Stimulated activated CD4-positive, alpha-beta T cell treated with anti-CD3 and anti-CD28 coated beads, Interleukin-4, amount 100 ng/mL, for 1 hour (primary cell): ENCODE results near the gene FYCO1.

ENCODE experiments used
- DNase-seq: peaks from one replicate; pipeline ENCODE4 v3.0.0-alpha.2; 2020

The FYCO1 gene

GRCh38 chr3:45981346-45982074 lies 14.1 kb downstream of the FYCO1 start:
- no peak for DNase-seq

- no peak for DNase-seq
These were observed 14.8 kb downstream of the FYCO1 start for GRCh38 chr3:45980819-45981218.

GRCh38 chr3:45980229-45980813 lies 15.3 kb downstream of the FYCO1 start:
- DNase-seq = no peak

GRCh38 chr3:45979378-45979777 lies 16.2 kb downstream of the FYCO1 start:
- no peak for DNase-seq

GRCh38 chr3:45978006-45978761 lies 17.4 kb downstream of the FYCO1 start:
- peak; percentile 37 for DNase-seq

DNA sequence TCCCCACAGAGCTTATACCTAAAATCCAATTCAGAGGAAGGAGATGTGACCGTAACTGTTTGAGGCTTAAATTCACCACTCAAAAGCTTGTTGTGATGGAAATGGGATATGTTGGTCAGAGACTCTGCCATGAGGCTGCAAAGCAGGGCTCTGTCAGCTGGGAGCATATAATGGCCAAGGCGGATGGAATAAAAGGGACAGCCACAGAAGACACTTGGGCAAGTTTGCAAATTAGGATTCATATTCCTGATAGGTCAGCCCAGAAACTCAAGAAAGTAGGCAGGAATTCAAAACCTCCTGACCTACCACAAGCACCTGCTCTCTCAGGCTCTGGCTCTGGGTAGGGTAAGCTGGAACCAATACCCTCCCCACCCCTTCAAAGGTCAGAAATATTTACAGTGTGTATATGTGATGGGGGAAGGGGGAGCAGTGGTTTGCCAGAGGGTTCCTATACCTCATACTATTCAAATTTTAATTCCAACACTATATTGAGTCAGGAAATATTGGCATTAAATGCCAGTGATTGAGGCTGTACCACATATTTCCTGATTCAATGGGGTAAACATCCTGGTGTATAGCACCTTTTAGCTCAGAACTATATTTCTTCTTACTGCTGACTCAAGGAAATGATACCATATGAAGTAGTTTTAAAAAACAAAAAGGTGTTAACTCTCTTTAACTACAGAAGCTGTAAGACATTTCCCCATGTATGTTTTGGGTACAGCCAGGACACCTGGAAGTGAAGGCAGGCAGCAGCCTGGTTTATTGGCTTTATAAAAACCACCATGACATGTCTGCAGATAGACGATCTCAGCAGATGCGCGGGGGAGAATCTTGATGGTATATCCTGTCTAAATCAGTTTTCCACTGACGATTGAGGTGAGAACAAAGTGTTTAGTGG lies 19.2 kb downstream of the FYCO1 start:
- no peak for DNase-seq

- DNase-seq = no peak
These were observed 19.9 kb downstream of the FYCO1 start for GRCh38 chr3:45975686-45976085.

- no peak for DNase-seq
These were observed 20.9 kb downstream of the FYCO1 start for GRCh38 chr3:45974686-45975085.

DNA sequence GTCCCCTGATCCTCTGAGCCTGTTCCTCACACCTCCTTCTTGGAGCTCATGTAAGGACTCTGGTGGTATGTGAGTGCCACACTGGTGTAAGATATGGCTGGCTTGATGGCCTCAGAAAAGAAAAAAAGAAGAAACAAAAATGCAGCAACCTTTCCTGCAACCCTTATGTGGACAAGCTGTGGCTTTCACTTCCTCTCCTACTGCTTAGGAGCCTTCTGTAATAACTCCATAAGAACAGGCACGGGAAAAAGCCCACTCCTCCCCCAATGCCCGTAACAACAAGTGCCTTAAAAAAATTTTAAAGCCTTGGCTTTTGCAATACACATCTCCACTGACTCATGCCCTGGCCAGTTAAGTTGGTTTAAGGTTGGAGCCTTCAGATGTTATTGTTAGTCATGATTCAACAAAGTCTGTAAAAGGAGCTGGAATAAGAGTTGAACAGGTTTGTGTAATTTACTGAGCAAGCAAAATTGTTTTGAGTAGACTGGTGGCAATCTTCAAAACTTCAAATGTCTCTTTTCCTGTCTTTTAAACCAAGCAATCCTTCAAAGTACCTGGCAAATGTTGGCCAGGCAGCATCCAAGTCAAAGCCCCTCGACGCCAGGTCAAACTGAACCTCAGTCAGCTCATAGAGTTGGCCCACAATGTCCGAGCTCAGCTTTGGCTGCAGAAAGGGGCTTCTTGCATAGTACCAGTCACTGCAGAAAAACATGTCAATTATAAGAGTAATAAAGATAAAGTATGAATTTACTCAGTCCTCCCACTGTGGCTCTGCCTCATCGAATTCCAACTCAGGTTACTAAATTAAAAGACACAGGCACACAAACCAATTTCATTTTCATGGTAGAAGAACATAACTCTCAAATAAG lies 22.9 kb downstream of the FYCO1 start:
- no peak for DNase-seq

GRCh38 chr3:45969953-45970352 lies 25.7 kb downstream of the FYCO1 start:
- no peak for DNase-seq

DNA sequence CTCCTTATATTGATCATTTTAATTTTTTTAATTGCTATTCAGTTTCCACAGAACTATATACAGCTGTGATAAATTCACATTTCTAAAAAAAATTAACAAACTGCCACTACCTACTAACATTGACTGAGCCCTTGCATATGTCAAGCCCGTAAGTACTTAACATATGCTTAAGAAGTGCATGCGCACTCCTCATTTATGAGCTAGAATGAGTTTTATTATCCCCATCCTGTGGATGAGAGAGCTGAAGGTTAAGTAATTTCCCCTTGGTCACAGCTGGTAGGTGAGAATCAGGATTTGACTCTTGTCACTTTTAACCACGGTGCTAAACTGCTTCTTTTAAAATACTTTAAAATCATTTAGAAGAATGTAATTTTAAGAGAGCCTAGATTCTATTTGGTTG lies 26.5 kb downstream of the FYCO1 start:
- no peak for DNase-seq

GRCh38 chr3:45968706-45969105 lies 26.9 kb downstream of the FYCO1 start:
- no peak for DNase-seq

DNA sequence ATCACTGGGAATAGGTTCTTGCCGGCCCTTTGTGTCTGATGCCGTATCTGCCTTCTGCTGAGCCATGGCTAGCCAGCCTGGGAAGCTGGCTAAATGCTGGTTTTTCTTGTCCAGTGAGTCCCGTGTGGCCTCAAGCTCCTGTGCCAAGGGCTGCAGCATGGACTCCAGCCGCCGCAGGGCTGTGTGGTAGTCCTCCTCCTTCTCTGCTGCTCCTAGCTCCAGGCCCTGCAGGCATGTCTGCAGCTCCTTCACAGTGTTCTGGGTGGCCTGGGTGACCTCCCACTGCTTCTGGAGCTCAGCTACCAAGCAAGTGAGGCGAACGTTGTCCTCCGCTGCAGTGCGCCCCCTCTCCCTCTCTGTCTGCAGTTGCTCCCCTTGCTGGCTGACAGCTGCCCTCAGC lies 27.5 kb downstream of the FYCO1 start:
- DNase-seq = no peak

DNA sequence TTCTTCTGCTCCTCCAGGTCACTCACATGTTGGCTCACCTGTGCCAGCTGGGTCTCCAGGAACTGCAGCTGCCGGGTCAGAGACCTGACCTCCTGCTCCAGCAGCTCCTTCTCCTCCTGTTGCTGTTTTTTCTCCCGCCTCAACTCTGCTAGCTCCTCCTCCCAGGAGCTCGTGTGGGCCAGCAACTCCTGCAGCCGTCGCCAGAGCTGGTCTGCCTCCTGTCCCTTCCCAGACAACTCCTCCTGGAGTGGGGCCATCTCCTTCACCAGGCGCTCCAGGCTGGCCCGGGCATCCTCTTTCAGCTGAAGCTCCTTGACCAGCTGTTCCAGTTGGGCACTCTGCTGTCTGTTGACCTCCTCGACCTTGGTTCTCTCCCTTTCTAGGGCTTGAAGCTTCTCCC lies 27.9 kb downstream of the FYCO1 start:
- DNase-seq = no peak

- no peak for DNase-seq
These were observed 28.5 kb downstream of the FYCO1 start for GRCh38 chr3:45966950-45967640.

- DNase-seq = no peak
These were observed 29.2 kb downstream of the FYCO1 start for GRCh38 chr3:45966371-45966791.

GRCh38 chr3:45965653-45966052 lies 30.0 kb downstream of the FYCO1 start:
- DNase-seq = no peak

DNA sequence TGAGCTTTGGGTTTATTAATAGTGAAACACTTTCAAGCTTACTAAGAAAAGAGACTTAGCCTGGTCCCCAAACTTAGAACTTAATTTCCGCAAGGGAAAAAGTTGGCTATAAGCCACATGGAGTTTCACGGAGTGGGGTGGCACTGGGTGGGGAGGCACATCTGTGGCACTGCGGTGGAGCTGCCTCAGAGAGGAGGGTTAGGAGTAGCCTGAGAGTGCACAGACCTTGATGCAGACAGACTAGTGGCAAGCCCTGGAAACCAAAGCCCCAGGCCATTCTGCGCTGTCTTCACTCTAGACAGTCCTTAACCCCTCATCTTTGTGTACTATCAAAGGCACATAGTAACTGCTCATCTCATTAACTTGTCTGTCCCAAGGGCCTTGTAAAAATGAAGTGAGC lies 30.4 kb downstream of the FYCO1 start:
- DNase-seq = no peak

DNA sequence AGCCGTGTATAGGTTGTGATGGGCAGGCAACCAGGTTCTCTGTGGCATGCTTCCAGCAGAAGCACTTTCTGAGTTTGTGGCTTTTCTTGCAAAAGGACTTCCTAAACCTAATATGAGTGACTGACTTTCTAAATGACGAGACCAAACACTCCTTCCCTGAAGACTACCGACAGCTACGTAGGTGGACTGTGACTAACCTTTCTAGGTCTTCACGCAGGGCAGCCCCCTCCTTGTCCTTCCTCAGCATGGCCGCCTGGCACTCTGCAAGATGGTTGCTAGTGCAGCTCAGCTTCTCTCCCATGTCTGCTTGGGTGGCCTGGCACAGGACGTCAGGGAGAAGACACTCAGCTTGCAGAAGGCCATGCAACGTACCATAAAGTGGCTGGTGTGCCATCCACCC lies 31.5 kb downstream of the FYCO1 start:
- peak; percentile 30 for DNase-seq

DNA sequence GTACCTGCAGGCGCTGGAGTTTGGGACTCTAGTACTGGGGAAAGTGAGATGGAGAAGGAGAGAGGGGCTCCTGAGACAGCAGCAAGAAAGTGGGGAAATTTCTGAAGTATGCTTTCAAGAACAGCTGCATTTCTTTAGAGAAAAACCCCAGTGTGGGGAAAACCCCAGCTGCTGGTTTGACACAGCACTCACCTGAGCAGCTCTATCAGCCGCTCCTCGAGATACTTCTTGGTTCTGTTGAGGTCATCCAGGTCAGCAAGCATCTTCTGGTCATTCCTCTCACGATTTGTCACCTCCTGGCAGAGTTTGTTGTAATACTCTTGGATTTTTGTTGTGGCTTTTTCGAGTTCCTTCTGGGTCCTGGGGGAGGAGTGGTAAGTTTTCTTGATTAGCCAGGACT lies 33.6 kb downstream of the FYCO1 start:
- DNase-seq = peak; percentile 24

GRCh38 chr3:45960289-45960688 lies 35.3 kb downstream of the FYCO1 start:
- DNase-seq = no peak
